ENCODE data around the gene KCNMB3. TPM values are rescaled to one million over a fixed set of nuclear protein-coding genes. Genes with fewer than 3 reads are reported as not detected.

Gene KCNMB3
- total and polyA plus RNA-seq, 2 of the 8 experiments (the other 6 are each of a cell fraction or from before 2014, with no cell fraction given): 1.7 to 2.0 TPM

DNA sequence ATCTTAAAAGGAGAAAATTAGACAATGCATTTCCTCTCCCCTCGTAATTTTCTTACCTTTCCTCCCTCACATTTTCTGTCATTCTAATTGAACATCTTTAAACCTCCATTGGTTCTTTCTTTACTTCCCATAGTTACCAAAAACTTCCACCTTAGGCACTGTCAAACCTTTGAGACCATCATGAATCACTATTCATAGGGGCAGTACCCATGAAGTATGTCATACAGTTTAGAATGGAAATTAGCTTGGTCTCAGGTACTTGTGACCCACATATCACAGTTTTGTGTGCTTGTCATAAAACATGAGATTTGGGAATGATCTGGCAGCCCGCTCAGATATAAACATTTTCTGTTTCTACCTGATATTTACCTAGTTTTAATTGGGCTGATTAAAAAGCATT, 50.1 kb downstream of the KCNMB3 start:
- Histone ChIP-seq H3K4me3 (ENCODE audit: extremely low read depth in 1 of 4, insufficient read depth in 2 of 4, low read depth in 3 of 4, low read length in 4 of 4) (no peak overlapping the region), H3K23ac (ENCODE audit: insufficient read length) (no peak overlapping the region), H3K9me3 (ENCODE audit: insufficient read depth in 2 of 2, low read depth in 1 of 2, low read length in 1 of 2) (no peaks in the 10 kb centered on the region), H2BK120ac (replicated peaks; ENCODE audit: low read depth, low read length) (no peak overlapping the region), H4K91ac (replicated peaks; ENCODE audit: insufficient read length, low read length) (no peak overlapping the region), H2BK12ac (ENCODE audit: low read depth, low read length) (no peak overlapping the region), H3K9ac (replicated peaks in 1 of 4; ENCODE audit: extremely low read depth in 1 of 4, low read depth in 3 of 4, low read length in 3 of 4) (no peak overlapping the region), H3K79me2 (ENCODE audit: control insufficient read depth in 1 of 2, insufficient read depth in 2 of 2, low read length in 2 of 2) (peaks cover 0 to 20% of the 10 kb centered on the region in 2 experiments; a peak in 2 of 4 replicates), H3K4me1 (replicated peaks in 1 of 4; ENCODE audit: control insufficient read depth in 3 of 4, insufficient read depth in 4 of 4, low read length in 3 of 4) (peaks cover 0 to 3% (median 1%) of the 10 kb centered on the region in 4 experiments; a peak in 2 of 7 replicates), H2BK20ac (ENCODE audit: low read length) (no peak overlapping the region), H3K4me2 (ENCODE audit: insufficient read depth in 1 of 2, low read depth in 2 of 2, low read length in 2 of 2) (no peak overlapping the region), H3K27ac (ENCODE audit: low read depth, low read length) (no peak overlapping the region), H2BK15ac (ENCODE audit: low read length) (no peak overlapping the region), H3K23me2 (ENCODE audit: low read depth, low read length) (no peaks in the 10 kb centered on the region), H2AK5ac (ENCODE audit: low read depth, low read length) (no peak overlapping the region), H3K4ac (replicated peaks; ENCODE audit: insufficient read length, low read depth, low read length) (no peak overlapping the region), H3K27me3 (replicated peaks in 1 of 4; ENCODE audit: control insufficient read depth in 3 of 4, extremely low read depth in 1 of 4, insufficient read depth in 3 of 4, low read length in 3 of 4) (no peaks in the 10 kb centered on the region), H2BK5ac (ENCODE audit: low read depth, low read length) (no peak overlapping the region), H2AFZ (ENCODE audit: low read length) (no peak overlapping the region), H3K36me3 (ENCODE audit: control insufficient read depth in 2 of 4, insufficient read depth in 4 of 4, low read length in 3 of 4) (peaks cover 0 to 9% (median 0%) of the 10 kb centered on the region in 4 experiments; a peak in 4 of 8 replicates), H3K18ac (ENCODE audit: extremely low read depth, low read length) (no peak overlapping the region), H4K20me1 (replicated peaks in 1 of 2; ENCODE audit: control insufficient read depth in 1 of 2, insufficient read depth in 2 of 2, low read length in 2 of 2) (no peaks in the 10 kb centered on the region), H3K14ac (ENCODE audit: insufficient read length) (no peak overlapping the region), H3K79me1 (ENCODE audit: low read depth, low read length) (no peaks in the 10 kb centered on the region), H3K56ac (replicated peaks; ENCODE audit: insufficient read length, low read depth, low read length) (no peak overlapping the region), H4K5ac (ENCODE audit: insufficient read length, low read depth, low read length) (no peak overlapping the region), H4K8ac (ENCODE audit: extremely low read depth, insufficient read depth, low read length) (no peak overlapping the region)
- 92% methylated on average over 2 of the region's 2 CpGs; no CpG with 5 or more reads in 1 of the 2 experiments for WGBS, 2 experiments (ENCODE audit: extremely low coverage in 1 of 2, insufficient coverage in 1 of 2, insufficient read length in 1 of 2, insufficient replicate concordance in 2 of 2, low coverage in 1 of 2, low lambda C conversion rate in 2 of 2, missing lambda C conversion rate in 1 of 2)
- ChIA-PET POLR2A (ENCODE audit: partially characterized antibody) (no interaction called here), CTCF (ENCODE audit: partially characterized antibody) (no interaction called here)
- TF ChIP-seq EP300 (IDR thresholded peaks at IDR 0.05; ENCODE audit: borderline replicate concordance in 1 of 2, low read depth in 2 of 2, low read length in 2 of 2) (no peak), CHD2 (IDR thresholded peaks at IDR 0.05; ENCODE audit: low read length) (no peak), SIX5 (IDR thresholded peaks at IDR 0.05; ENCODE audit: low read depth, low read length) (no peak), RAD21 (IDR thresholded peaks at IDR 0.05 in 1 of 2, conservative IDR thresholded peaks at IDR 0.05 in 1 of 2; ENCODE audit: low read depth in 2 of 2, low read length in 2 of 2) (no peak), RNF2 (IDR thresholded peaks at IDR 0.05; ENCODE audit: borderline replicate concordance, low read depth, low read length, missing control alignments, poor library complexity, severe bottlenecking) (no peak)
- FAIRE-seq (no peak), DNase-seq (ENCODE audit: low read depth in 1 of 2, low spot score in 2 of 2) (no peak)
